GM12865 (cell line): Measurements from ENCODE around the gene FOXP2.

ENCODE experiments used
- DNase-seq: peaks from one replicate; pipeline ENCODE4 v3.0.0; 2010; ENCODE audit warnings: low read depth
- H3K4me3 ChIP-seq: 2 replicates; pipeline ENCODE4 v1.5.1; 2011; ENCODE audit warnings: mild to moderate bottlenecking, low read depth, low read length, control low read depth
- TF ChIP-seq, protein P1 (sequence below): IDR thresholded peaks from 2 replicates; pipeline ENCODE4 v1.5.1; 2011; ENCODE audit warnings: low read length, control low read depth, low read depth, inconsistent platforms; ENCODE audit not compliant: insufficient read depth; ENCODE audit errors: missing control alignments

The FOXP2 gene

DNA sequence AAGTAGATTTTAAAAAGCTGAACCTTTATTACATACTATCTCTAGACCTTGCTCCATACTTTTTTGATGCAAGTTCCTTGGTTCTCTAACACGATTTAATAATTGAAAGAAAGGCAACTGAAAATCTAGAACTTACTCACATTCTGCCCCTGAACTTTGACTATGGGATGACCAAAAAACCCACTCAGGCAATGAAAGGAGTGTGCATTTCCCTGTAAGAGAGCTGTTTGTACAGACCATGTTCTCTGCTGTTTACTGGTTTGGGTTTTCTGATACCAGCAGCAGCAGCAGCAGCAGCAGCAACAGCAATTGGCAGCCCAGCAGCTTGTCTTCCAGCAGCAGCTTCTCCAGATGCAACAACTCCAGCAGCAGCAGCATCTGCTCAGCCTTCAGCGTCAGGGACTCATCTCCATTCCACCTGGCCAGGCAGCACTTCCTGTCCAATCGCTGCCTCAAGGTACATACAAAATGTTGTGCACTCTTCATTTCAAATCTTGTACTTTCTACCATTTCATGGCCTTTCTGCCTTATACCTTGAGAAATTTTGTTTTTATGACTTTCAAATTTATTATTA is 216.7 kb downstream of the FOXP2 start:
- TF ChIP-seq, protein P1, sequence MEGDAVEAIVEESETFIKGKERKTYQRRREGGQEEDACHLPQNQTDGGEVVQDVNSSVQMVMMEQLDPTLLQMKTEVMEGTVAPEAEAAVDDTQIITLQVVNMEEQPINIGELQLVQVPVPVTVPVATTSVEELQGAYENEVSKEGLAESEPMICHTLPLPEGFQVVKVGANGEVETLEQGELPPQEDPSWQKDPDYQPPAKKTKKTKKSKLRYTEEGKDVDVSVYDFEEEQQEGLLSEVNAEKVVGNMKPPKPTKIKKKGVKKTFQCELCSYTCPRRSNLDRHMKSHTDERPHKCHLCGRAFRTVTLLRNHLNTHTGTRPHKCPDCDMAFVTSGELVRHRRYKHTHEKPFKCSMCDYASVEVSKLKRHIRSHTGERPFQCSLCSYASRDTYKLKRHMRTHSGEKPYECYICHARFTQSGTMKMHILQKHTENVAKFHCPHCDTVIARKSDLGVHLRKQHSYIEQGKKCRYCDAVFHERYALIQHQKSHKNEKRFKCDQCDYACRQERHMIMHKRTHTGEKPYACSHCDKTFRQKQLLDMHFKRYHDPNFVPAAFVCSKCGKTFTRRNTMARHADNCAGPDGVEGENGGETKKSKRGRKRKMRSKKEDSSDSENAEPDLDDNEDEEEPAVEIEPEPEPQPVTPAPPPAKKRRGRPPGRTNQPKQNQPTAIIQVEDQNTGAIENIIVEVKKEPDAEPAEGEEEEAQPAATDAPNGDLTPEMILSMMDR, result no peak
- no peak overlapping the region for H3K4me3 ChIP-seq
- DNase-seq, result peak; percentile 17

DNA sequence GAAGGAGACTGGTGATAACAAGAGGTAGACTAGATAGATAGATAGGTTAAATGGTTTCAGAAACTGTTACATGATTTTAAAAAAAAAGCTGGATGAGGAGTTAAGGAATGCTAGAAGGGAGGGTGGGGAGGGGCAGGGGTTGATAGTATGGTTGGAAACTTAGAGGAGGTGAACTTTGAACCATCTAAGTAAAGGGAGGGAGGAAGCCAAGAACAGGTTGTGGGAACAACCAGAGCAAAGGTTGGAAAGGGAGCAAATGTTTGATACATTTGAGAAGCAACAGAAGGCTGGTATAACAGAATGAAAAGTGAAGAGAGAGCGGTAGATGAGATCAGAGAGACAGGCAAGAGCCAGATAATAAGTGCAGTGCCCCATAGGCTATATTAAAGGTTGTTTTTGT is 224.8 kb downstream of the FOXP2 start:
- no peak for DNase-seq
- H3K4me3 ChIP-seq, result no peak overlapping the region
- TF ChIP-seq, protein P1, result no peak

DNA sequence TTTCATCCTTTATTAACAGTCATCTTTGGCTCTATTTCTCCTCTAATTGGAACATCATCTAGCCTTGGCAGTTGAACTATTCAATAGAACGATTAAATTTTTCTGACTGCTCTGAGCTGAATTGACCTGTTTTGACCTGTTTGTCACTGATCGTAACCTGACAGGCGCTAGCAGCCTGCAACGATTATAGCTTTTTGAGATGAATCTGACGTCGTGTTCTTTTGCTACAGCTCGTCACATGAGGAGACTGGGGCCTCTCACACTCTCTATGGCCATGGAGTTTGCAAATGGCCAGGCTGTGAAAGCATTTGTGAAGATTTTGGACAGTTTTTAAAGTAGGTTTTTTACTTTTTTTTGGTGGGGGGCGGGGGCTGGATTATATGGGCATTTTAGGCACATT is 229.8 kb downstream of the FOXP2 start:
- TF ChIP-seq, protein P1, result no peak

DNA sequence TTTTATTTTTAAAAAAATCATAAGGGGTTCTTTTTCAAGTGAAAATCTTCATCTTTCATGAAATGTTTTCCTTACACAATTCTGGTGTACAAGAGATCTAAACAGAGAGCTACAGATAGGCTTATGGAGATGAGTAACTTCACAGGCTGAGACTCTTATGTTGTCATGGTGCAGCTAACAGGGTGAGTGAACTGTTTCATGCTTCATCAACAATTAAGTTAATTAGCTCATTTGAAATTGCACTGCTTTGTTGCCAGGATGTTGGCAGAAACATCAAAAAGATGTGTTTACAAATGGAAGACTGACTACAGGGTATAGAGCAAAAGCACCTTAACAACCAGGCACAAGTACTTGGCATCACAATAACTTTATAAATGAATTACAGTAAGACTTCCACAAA is 230.8 kb downstream of the FOXP2 start:
- no peak for DNase-seq
- TF ChIP-seq, protein P1, result no peak
- H3K4me3 ChIP-seq, result no peak overlapping the region

More for the DNA sequence above, 229.8 kb downstream of the FOXP2 start:
- DNase-seq, result no peak
- H3K4me3 ChIP-seq, result no peak overlapping the region

DNA sequence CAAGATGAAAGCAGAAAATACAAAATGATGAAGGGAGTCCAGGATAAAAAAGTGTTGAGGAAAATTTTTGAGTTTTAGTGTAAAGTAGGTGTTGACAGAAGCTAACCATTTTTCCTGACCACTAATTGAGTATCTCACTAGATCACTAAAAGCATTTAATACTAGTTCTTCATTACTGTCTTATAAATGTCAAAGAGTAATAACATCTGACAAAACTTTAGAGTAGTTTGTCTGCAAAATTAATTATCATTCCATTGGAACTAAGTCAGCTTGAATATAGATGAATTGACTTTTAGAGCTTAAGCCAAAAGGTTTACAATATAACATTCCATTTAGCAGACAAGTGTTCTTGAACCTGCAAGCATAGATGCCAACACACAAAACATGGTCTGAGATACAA is 232.9 kb downstream of the FOXP2 start:
- no peak for DNase-seq
- TF ChIP-seq, protein P1, result no peak
- H3K4me3 ChIP-seq, result no peak overlapping the region

DNA sequence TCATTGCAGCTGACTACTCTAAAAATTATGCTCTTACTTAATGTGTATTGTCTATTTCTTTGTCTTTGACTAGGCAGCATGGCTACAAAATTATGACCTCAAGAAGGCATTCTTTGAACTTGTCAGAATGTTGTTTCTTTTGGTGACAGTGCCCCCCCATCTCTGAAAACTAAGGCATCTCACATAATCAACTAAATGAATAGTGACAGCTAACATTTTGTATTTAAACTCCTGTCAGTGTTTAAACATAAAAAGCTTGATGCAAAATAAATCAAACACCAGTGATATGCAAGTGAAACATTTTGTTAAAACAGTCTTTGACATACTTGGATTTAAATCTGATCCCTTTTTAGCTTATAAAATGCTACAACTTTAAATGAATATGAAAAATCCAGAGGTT is 233.5 kb downstream of the FOXP2 start:
- TF ChIP-seq, protein P1, result no peak
- no peak overlapping the region for H3K4me3 ChIP-seq

DNA sequence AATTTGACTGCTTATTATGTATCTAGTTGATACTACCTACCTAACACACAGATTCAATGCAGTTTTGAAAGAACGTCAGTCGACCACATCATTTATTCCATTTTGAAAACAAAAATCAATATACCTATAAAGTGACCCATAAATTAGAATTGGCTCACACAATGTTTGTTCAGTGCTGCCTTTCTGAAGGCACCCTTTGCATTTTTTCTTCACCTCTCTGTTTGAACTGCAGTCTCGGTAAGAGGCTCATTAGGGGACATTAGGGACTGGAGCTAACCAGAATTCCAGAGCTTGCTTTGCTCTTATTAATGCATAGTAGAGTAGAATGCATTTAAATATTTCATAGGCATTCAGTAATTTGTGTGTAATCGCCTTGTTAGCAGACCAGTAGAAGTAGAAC is 234.1 kb downstream of the FOXP2 start:
- H3K4me3 ChIP-seq, result no peak overlapping the region
- DNase-seq, result no peak
- TF ChIP-seq, protein P1, result no peak

More for the DNA sequence above, 233.5 kb downstream of the FOXP2 start:
- no peak for DNase-seq
